ENCODE results near the gene RAB9B.
"Not testable (repeated sequence)": the region's sequence is repeated elsewhere in the genome, so short reads cannot be mapped to it uniquely, and the experiment has no call there.

RAB9B gene, protein sequence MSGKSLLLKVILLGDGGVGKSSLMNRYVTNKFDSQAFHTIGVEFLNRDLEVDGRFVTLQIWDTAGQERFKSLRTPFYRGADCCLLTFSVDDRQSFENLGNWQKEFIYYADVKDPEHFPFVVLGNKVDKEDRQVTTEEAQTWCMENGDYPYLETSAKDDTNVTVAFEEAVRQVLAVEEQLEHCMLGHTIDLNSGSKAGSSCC

DNA sequence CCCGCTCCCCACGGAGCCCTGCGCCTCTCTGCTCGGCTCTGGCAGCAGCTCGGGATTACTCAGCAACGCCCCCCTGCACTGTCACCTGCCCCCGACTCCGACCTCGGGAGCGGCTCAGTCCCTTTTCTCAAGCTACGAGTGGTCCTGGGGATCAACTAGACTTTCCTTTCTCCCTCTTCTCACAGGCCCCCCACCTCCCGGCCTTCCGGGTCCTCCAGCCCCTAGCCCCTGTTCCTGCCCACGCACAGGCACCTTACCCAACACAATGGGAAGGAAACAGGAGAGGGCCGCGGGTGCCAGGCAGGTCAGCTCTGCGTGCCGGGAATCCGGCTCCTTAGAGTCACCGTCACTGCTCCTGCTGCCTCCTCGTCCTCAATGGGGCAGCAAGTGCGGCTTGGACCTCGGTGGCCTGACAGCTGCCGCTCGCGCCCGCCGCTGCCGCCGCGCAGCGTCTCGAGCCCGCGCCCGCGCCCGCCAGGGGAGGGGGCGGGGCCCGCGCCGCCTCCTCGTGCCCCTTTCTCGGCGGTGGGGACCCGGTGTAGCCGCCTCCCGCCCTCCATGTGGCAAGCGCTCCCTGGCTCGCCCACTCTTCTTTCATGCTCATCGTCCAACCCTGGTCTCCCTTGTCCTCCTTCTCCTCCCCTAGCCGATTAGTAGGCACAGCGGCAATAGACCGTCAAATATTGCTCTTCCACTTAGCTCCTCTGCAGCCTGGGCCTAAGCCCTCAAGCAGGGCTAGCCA, at the start of gene RAB9B:
RAB9B (minus strand) TSS at position 455 of the 742 bp plus-strand sequence. CDS start 6,473 bp downstream, outside the sequence.
- DNase-seq (ENCODE audit: low spot score) = peak; percentile 78

DNA sequence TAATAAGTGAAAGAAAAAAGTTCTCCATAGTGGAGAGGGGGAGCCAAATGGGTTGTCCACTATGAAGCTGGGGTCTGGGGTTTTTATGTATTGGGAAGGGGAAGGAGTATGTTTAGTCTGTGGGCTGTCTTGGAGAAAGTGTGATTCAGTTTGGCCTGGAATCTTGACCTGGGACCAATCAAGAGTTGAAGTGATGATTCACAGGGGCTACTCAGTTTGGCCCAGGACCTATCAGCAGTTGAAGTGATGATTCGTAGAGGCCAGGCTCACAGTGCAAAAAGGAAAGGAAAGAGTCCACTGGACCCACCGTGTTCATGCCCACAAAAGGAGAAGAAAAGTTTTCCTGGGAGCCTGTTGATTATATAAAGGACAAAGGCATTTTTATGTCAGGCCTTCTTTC, 47.3 kb upstream of the RAB9B start:
- DNase-seq (ENCODE audit: low spot score) = no peak

DNA sequence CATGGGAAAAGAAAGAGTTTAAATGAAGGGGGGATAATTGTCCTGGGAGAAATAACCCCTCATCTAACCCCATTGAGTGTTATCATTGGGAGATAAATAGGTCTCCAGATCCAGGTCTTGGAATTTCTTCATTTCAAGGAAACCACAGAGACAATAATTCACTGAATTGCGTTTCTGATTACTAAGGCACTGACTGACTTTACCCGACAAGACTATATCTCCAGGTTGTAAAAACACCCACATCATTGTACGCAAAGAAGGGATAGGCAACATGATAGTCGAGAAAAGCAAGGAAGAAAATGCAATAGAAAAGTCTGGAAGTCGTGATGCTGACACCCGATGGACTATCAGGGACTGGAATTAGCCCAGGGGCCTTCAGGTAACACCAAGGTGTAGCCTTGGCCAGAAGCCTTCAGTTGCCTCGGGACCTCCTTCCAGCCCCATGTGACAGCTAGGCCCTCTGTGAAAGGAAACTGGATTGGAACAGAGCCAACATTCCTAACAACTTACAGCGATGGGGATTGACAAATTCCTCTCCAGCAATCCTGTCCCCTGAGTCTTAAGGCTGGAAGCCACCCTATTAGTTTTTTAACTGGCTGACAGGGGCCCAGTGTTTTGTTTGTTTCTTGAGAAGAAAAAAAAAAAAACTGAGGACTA, 46.5 kb upstream of the RAB9B start:
- no peak for DNase-seq (ENCODE audit: low spot score)

DNA sequence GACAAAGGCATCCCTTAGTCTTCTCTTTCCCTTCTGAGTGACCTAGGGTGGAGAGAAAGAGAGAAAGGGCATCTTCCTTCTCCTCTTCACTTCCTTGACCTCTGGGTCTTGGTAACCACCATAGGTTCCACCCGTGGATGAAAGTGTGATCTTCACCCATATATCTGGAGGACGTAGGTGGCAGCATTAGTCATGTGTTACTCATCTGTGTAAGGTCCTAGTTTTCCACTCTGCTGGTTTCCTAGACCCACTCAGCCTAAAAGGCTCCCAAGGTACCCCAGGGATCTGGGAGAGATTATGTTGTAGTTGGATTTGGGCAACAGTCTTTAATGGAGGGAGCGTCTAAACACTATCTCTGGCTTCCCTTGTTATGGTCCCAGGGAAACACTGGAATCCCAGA, 45.5 kb upstream of the RAB9B start:
- DNase-seq (ENCODE audit: low spot score) = no peak

DNA sequence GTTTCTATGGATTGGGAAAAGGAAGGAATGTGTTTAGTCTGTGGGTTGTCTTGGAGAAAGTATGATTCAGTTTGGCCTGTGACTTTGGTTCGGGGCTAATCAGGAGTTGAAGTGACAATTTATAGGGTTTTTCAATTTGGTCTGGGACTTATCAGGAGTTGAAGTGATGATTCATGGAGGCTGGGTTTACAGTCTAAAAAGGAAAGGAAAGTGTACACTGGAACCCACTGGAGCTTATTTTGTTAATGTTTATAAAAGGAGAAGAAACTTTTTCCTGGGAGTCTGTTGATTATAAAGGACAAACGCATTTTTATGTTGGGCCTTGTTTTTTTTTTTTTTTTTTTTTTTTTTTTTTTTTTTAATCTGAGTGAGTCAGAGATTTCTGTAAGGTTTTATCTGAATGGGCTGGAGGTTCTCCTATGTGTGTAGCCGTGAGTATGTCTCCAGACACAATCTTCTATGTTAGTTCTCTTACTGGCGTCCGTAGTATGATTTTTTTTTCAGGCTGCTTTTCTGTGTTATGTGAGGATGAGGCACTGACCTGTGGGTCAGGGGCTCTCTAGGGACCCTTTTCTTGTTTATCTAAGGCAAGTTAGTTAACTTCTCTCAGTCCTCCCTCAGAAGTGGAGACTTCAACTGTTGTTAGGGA, 33.0 kb upstream of the RAB9B start:
- DNase-seq (ENCODE audit: low spot score) = no peak

DNA sequence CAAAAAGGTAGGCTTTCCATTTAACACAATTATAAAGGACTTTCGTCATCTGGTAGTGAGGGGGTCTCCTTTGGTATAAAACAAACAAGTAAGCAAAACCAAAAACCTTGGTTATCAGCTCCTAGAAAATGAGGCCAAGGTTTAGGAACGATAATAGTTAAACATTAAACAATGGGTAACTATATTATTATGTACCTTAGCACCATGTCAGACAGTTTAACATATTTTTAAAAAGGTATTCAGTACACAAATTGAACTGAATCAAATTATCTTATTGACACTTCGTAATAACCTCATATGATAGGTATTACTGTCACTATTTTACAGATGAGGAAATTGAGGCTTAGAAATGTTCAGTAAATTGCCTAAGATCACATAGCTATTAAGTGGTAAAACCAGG, 32.1 kb upstream of the RAB9B start:
- DNase-seq (ENCODE audit: low spot score) = no peak

DNA sequence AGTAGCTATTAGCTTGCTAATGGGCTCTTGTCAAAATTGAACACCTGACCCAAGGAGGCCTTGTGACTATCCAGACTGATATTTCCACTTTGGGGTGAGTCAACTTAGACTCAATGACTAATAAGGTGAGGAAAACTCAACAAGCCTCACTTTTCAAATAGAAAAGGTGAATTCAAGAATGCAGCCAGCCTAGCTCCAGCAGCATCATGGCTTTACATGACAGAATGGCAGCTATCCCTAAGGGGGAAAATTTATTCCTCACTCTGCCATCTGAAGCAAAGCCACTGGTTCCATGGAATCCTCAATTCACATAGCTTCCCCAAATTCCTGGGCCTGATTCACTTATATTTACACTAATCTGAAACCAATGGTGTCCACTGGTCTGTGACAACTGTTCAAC, 29.1 kb upstream of the RAB9B start:
- DNase-seq (ENCODE audit: low spot score) = no peak

DNA sequence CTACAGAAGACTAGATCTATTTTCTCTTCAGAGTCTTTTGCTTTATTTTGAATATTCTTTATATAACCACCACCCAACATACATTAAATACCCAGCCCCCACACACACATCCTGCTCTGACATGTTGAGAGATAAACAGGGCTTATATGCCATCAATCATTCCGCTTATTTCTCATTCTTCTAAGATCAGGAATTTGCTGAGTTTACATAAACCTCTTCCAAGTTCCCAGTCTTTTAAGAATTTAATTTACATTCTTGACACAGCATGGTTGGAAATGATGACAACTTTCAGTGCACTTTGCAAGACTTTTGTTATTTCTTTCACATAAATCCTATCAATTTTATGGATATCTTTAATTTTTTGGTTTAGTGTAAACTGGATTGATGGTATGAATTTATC, 17.5 kb upstream of the RAB9B start:
- DNase-seq (ENCODE audit: low spot score) = no peak

DNA sequence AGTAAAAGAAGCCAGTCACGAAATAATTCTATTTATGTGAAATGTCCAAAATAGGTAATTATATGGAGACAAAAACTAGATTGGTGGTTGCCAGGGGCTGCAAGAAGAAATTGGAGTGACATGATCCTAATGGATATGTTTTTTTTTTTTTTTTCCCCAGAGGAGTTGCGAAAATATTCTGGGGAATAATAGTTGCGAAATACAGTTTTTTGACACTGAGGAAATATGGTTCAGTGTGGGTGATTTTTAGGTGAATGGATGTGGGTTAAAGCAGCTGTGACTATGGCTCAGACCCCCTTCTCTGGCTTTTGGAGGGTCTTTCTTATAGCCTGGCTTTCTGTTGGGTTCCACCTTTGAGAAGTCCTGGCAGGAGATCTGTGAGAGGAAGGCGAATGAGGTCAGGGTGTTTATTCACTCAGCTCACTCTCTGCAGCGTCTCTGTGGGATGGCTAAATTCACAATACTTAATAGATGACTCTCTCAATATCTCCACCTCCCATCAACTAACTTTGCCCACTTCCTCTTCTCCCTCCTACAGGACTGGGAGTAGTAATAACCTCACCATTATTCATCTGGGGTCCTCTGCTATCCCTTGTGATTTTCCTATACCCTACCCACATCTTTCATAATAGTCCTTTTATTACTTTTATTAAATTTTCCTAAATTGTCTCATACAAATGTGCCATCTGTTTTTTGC, 15.3 kb upstream of the RAB9B start:
- no peak for DNase-seq (ENCODE audit: low spot score)

DNA sequence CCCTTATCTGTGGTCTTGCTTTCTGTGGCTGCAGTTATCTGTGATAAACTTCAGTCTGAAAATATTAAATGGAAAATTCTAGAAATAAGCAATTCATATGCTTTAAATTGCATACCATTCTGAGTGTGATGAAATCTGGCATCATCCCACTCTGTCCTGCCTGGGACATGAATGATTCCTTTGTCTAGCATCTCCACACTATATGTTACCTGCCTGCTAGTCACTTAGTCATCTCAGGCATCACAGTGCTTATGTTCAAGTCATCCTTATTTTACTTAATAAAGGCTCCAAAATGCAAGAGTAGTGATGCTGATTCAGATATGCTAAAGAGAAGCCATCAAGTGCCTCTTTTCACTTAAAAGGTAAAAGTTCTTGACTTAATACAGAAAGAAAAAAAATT, 14.3 kb upstream of the RAB9B start:
- no peak for DNase-seq (ENCODE audit: low spot score)

DNA sequence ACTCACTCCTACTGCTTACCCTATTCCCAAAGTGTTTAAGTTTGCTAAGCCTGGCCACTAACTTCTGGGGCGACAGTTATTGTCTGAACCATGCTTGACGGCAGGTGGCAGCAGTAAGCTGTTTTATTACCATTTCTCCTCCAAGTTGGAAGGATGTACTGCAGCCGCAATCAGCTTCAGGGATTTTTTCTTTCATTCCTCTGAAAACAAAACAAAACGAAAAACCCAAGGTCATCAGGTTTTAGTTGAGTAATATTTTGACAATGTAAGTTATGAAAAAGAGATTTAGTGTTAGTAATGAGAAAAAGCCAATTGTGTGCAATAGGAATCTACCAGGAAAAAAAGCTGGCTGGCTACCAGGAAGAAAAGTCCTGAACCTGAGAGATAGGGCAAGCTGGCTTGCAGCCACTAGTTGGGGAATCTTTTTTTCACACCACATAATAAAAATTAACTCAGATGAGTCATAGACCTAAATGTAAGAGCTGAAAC, 13.2 kb upstream of the RAB9B start:
- peak; percentile 54 for DNase-seq (ENCODE audit: low spot score)

DNA sequence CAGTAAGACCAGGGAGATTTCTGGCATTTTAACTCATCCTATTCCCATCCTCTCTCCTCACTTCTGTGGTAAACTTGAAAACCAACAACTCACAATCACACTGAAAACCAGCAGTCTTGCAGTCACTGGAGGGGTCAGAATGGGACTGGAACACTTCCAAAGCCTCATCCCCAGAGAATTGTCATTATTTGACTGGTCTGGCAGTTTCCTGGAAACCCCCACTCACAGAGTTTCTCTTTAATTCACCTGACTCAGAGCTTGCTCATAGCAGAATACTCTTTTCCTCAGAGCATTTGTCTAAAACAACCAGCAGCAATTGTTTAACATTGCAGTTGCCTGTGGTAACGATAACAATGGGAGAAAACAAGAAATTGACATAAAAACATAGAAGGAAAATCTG, 7.3 kb upstream of the RAB9B start:
- DNase-seq (ENCODE audit: low spot score) = no peak

DNA sequence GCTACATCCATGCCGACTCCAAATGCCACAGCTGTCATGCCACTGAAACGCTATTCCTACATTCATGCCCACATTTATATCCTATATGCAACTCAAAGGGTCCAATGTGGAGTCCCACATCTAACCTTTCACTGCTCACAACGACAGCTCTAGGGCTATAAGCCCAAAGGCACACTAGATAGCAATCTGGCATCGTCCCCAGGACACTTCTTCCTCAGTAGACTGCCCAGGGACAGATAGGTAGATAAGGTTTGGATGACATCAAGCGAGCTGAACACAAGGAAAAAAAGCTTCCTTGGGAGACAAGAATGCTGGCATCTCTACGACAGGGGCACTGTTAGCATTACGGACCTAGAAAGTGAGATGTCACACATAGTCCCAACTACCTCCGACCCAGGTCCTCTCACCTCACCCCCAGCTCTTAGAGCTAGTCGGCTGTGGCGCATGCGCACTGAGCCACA, 685 bp downstream of the RAB9B start:
- DNase-seq (ENCODE audit: low spot score) = no peak

DNA sequence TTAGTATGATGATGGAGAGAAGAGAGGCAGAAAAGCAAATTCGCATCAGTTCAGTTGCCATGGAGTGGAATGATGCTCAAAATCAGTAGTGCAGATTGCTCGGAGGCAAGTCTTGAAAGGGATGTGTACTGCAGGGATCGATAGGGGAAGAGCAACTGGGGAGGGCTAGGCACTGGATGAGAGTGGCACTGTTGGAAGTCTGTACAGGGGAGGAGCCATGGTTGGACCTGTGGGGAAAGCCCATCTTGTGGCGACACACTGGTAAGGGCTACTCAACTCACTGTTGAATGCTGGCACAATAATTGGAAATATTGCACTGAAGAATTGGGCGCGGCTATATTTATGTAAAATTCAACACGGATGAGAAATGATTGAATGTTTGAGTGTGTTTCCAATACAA, 1.2 kb downstream of the RAB9B start:
- no peak for DNase-seq (ENCODE audit: low spot score)

DNA sequence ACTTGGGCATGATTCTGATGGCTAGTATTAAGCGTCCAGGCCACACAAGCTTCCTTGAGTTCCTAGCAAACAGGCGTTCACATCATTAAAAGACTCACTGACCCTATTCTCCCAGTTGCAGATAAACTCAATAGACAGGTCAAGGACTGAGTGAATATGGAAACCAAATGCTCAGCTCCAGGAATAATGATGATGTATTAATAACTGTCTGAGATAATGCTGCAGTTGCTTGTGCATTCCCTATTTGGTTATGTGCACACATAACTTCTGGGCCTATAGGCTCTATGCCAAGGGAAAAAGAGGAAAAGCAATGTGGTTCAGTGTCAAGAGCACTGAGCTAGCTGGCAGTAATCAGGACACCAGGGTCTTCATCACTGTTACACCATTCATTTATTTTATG, 3.5 kb downstream of the RAB9B start:
- no peak for DNase-seq (ENCODE audit: low spot score)

DNA sequence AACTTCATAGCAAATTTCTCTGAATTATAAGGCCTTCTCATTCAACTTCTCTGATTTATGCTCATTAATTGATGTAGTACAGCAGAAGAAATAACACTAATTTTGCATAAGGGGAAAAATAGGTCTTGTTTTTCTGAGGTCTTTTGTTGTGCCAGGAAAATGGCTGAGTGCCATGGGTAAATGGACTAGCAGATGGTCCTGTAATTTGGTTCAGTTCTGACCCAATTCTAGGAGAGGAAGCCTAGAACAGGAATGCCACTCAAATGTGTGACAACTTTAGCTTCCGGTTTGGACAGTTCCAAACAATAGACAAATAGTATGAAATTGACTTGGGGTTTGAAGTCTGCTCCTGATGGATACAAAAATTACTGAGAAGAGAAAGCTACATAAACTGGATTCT, 6.2 kb downstream of the RAB9B start:
- DNase-seq (ENCODE audit: low spot score) = no peak

DNA sequence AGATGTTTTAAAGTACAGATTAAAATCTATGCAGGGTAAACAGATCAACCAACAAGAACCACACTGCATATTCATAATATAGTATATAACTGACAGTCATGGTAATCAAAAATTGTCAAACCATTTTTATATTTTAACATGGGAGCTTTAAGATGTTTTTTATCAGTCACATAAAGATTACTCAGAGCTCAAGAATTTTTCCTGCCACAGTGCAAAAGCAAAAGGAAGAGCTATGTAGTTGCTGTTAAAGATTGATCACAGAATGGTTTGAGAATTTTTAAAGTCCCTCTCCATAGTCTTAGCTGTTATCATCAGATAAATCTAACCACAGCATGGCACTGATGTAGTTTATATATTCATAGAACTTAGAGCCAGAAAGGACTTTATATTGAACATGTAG, 8.5 kb downstream of the RAB9B start:
- DNase-seq (ENCODE audit: low spot score) = no peak

DNA sequence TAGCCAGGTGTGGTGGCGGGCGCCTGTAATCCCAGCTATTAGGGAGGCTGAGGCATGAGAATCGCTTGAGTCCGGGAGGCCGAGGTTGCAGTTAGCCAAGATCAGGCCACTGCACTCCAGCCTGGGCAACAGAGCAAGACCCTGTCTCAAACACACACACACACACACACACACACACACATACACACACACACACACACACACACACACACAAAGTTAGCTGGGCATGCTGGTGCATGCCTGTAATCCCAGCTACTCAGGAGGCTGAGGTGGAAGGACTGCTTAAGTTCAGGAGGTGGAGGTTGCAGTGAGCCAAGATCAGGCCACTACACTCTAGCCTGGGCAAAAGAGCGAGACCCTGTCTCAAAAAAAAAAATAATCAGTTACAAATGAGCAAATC, 11.3 kb downstream of the RAB9B start:
- not testable (repeated sequence) for DNase-seq (ENCODE audit: low spot score)

DNA sequence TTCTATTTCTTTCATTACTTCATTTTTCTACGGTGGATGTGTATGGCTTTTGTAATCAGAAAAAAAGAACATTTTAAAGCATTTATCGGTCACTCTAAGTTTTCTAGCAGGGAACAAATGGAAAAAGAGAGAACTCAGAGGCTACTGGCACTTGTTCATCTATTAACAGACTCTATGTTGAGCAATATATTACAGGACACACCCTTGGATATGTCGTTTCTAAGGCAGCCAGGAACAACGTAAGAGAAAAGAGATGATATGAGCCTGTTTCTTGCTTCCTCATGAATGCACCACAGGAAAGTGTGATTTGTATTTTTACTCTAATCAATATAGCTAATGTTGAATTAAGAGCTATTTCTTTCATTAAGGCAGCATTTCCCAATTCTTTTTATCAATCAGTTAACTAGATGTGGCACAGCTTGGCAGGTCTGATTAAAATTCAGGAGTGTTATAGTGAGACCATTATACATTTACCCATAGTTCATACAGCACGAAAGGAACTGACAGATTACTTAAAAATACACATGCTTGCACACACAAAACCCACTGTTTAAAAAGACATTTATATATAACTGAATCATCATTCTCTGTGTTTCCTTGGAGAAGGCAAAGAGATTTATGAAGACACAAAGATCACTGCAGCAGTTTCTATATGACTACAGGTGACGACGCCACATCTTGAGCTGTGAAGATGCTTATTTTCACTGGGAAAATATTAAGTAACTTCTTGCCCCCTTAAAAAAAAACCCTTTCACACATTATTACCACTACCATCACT, 13.0 kb downstream of the RAB9B start:
- no peak for DNase-seq (ENCODE audit: low spot score)

DNA sequence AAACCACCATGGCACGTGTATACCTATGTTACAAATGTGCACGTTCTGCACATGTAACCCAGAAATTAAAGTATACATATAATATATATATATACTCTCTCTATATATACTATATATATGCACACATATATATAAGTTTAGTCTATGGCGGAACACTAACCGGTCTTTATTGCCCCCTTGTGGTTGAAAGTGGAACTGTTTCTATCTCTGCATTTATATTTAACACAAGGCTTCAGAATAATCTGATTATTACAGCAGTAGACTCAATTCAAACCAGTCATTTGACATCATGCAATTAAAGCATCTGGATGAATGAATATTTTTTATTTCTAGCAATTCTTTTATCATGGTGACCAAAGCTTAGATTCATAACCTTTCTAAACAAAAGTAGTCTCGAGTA, 14.6 kb downstream of the RAB9B start:
- DNase-seq (ENCODE audit: low spot score) = no peak

DNA sequence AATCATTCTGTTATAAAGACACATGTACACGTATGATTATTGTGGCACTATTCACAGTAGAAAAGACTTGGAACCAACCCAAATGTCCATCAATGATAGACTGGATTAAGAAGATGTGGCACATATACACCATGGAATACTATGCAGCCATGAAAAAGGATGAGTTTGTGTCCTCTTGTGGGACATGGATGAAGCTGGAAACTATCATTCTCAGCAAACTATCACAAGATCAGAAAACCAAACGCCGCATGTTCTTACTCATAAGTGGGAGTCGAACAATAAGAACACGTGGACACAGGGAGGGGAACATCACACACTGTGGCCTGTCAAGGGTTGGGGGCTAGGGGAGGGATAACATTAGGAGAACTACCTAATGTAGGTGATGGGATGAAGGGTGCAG, 15.0 kb downstream of the RAB9B start:
- not testable (repeated sequence) for DNase-seq (ENCODE audit: low spot score)
